Measurements from ENCODE around the gene MYL12B.
"Not testable (repeated sequence)": the region's sequence is repeated elsewhere in the genome, so short reads cannot be mapped to it uniquely, and the experiment has no call there.

Gene MYL12B

GRCh38 chr18:3263132-3263700 is 1.3 kb downstream of the MYL12B start:
- no peak for DNase-seq

GRCh38 chr18:3264362-3264761 is 2.4 kb downstream of the MYL12B start:
- DNase-seq: no peak

- no peak for DNase-seq
Observed at GRCh38 chr18:3265564-3266033, 3.7 kb downstream of the MYL12B start.

- no peak for DNase-seq
Observed at GRCh38 chr18:3266062-3266608, 4.2 kb downstream of the MYL12B start.

GRCh38 chr18:3268306-3268705 is 6.4 kb downstream of the MYL12B start:
- DNase-seq: no peak

GRCh38 chr18:3269241-3269913 is 7.4 kb downstream of the MYL12B start:
- DNase-seq: no peak

GRCh38 chr18:3269914-3270299 is 8.0 kb downstream of the MYL12B start:
- no peak for DNase-seq

GRCh38 chr18:3273042-3273441 is 11.1 kb downstream of the MYL12B start:
- no peak for DNase-seq

GRCh38 chr18:3277643-3278213 is 15.8 kb downstream of the MYL12B start:
- not testable (repeated sequence) for DNase-seq

GRCh38 chr18:3279201-3280185 is 17.6 kb downstream of the MYL12B start:
- no peak for DNase-seq

- no peak for DNase-seq
Observed at GRCh38 chr18:3281456-3282400, 19.8 kb downstream of the MYL12B start.

GRCh38 chr18:3283253-3283863 is 21.4 kb downstream of the MYL12B start:
- no peak for DNase-seq

GRCh38 chr18:3283908-3284307 is 22.0 kb downstream of the MYL12B start:
- no peak for DNase-seq

GRCh38 chr18:3284501-3284900 is 22.6 kb downstream of the MYL12B start:
- DNase-seq: no peak

GRCh38 chr18:3286159-3286558 is 24.2 kb downstream of the MYL12B start:
- DNase-seq: no peak

- DNase-seq: no peak
Observed at GRCh38 chr18:3293196-3293951, 31.4 kb downstream of the MYL12B start.

- no peak for DNase-seq
Observed at GRCh38 chr18:3294435-3295080, 32.6 kb downstream of the MYL12B start.

- DNase-seq: peak; percentile 78
Observed at GRCh38 chr18:3297025-3297984, 35.4 kb downstream of the MYL12B start.

- DNase-seq: no peak
Observed at GRCh38 chr18:3304832-3305231, 42.9 kb downstream of the MYL12B start.
